GM23338 (cell line): ENCODE measurements around the gene TTC16. TPM values are rescaled to one million over a fixed set of nuclear protein-coding genes. Genes with fewer than 3 reads are reported as not detected.

Experiments used
- ATAC-seq: fragments of 200-7000 bp; cut with Tn5 transposase; 3 replicates; pipeline ENCODE4 v1.9.1; 2020
- DNase-seq: peaks from one replicate; pipeline ENCODE4 v3.0.0-alpha.2; 2015; ENCODE audit warnings: low spot score
- H2AFZ ChIP-seq: fragments of 200-600 bp; sonication (generic); 2 replicates; pipeline ENCODE4 v1.8.0; 2016; ENCODE audit warnings: antibody characterized with exemption, mild to moderate bottlenecking, moderate library complexity
- H3F3A ChIP-seq: fragments of 200-600 bp; sonication (generic); replicated peaks from 2 replicates; pipeline ENCODE4 v1.8.0; 2017; ENCODE audit warnings: antibody characterized with exemption, mixed run types, low read depth
- H3K27ac ChIP-seq: fragments of 200-600 bp; sonication (generic); 2 replicates; pipeline ENCODE4 v1.6.1; 2016; ENCODE audit warnings: low read depth
- H3K27me3 ChIP-seq: fragments of 200-600 bp; sonication (generic); 2 replicates; pipeline ENCODE4 v1.8.0; 2016; ENCODE audit warnings: mild to moderate bottlenecking, mixed run types, moderate library complexity; ENCODE audit not compliant: insufficient read depth
- H3K36me3 ChIP-seq: fragments of 200-600 bp; sonication (generic); 2 replicates; pipeline ENCODE4 v1.8.0; 2016; ENCODE audit warnings: mild to moderate bottlenecking; ENCODE audit not compliant: insufficient read depth
- H3K4me1 ChIP-seq: fragments of 200-600 bp; sonication (generic); 2 replicates; pipeline ENCODE4 v1.8.0; 2016; ENCODE audit warnings: mild to moderate bottlenecking, moderate library complexity; ENCODE audit not compliant: insufficient read depth
- H3K4me2 ChIP-seq: fragments of 200-600 bp; sonication (generic); 2 replicates; pipeline ENCODE4 v1.7.1; 2017; ENCODE audit warnings: mixed run types
- H3K4me3 ChIP-seq: fragments of 200-600 bp; sonication (generic); 2 replicates; pipeline ENCODE4 v1.6.1; 2016; ENCODE audit warnings: mixed run types
- H3K79me2 ChIP-seq: fragments of 200-600 bp; sonication (generic); replicated peaks from 2 replicates; pipeline ENCODE4 v1.8.0; 2017; ENCODE audit warnings: mild to moderate bottlenecking; ENCODE audit not compliant: insufficient read depth
- H3K9me2 ChIP-seq: fragments of 200-600 bp; sonication (generic); 2 replicates; pipeline ENCODE4 v1.8.0; 2017; ENCODE audit not compliant: insufficient read depth
- H4K20me1 ChIP-seq: fragments of 200-600 bp; sonication (generic); replicated peaks from 2 replicates; pipeline ENCODE4 v1.8.0; 2017; ENCODE audit warnings: mild to moderate bottlenecking; ENCODE audit not compliant: insufficient read depth
- H3K27ac Mint-ChIP-seq: 2 replicates; pipeline ENCODE4 v1.8.0; 2020; ENCODE audit warnings: inconsistent platforms, mild to moderate bottlenecking, moderate library complexity, mixed read lengths
- H3K27me3 Mint-ChIP-seq: 3 replicates; pipeline ENCODE4 v1.8.0; 2022; ENCODE audit warnings: low read depth, mild to moderate bottlenecking, moderate library complexity, mixed read lengths, inconsistent platforms; ENCODE audit not compliant: insufficient read depth, poor library complexity
- H3K36me3 Mint-ChIP-seq: 3 replicates; pipeline ENCODE4 v1.8.0; 2021; ENCODE audit warnings: low read depth, mild to moderate bottlenecking, inconsistent platforms, moderate library complexity, mixed read lengths
- H3K4me1 Mint-ChIP-seq: 3 replicates; pipeline ENCODE4 v1.8.0; 2020; ENCODE audit warnings: mild to moderate bottlenecking, inconsistent platforms, mixed read lengths
- H3K4me3 Mint-ChIP-seq: 3 replicates; pipeline ENCODE4 v1.8.0; 2021; ENCODE audit warnings: moderate library complexity, mild to moderate bottlenecking, inconsistent platforms, mixed read lengths
- H3K9me3 Mint-ChIP-seq: 3 replicates; pipeline ENCODE4 v1.8.0; 2020; ENCODE audit warnings: moderate library complexity, mild to moderate bottlenecking, inconsistent platforms, mixed read lengths
- CTCF ChIP-seq, 2 experiments: fragments of 200-600 bp in 1 of 2; sonication (generic) in 1 of 2; conservative IDR thresholded peaks; 2 replicates each; pipeline versions ENCODE4 v1.5.1 to v1.6.1; 2016 to 2017; ENCODE audit warnings: antibody characterized with exemption in 2 of 2, low read depth in 2 of 2, mild to moderate bottlenecking in 2 of 2, moderate library complexity in 1 of 2
- ETS1 ChIP-seq: IDR thresholded peaks from 2 replicates; pipeline ENCODE4 v1.6.1; 2016; ENCODE audit warnings: antibody characterized with exemption
- EZH2 ChIP-seq: fragments of 200-600 bp; sonication (generic); IDR thresholded peaks from one replicate; pipeline ENCODE4 v1.8.0; 2017; ENCODE audit warnings: antibody characterized with exemption, mild to moderate bottlenecking, low read depth; ENCODE audit not compliant: unreplicated experiment
- NANOG ChIP-seq: IDR thresholded peaks from 2 replicates; pipeline ENCODE4 v1.6.1; 2016; ENCODE audit warnings: antibody characterized with exemption, borderline replicate concordance
- POLR2AphosphoS5 ChIP-seq: IDR thresholded peaks from 2 replicates; pipeline ENCODE4 v1.6.1; 2016; ENCODE audit warnings: antibody characterized with exemption, low read depth
- ZNF114 ChIP-seq: fragments of 250-450 bp; sonication (Bioruptor Pico); IDR thresholded peaks from 2 replicates; pipeline ENCODE4 v1.5.0; 2020; ENCODE audit warnings: mild to moderate bottlenecking, moderate library complexity
- ZNF331 ChIP-seq: fragments of 250-450 bp; sonication (Bioruptor Pico); IDR thresholded peaks from 2 replicates; pipeline ENCODE4 v1.5.0; 2020; ENCODE audit warnings: low read depth, mild to moderate bottlenecking, moderate library complexity
- ZNF462 ChIP-seq: fragments of 250-450 bp; sonication (Bioruptor Pico); IDR thresholded peaks from 2 replicates; pipeline ENCODE4 v1.5.0; 2020; ENCODE audit warnings: mild to moderate bottlenecking, moderate library complexity
- polyA plus RNA-seq: library from polyadenylated mRNA; unstranded; fragments of >200 nt; fragmentation: Nextera tagmentation; extraction: Ambion mirVana; gene quantifications from 2 replicates; pipeline ENCODE4 v1.2.1, GENCODE V29; 2016
- total RNA-seq: library from RNA; depleted of rRNA; stranded (reverse); fragments of >200 nt; shearing (Covaris generic); gene quantifications from 2 replicates; pipeline ENCODE4 v1.2.3, GENCODE V29; 2014

TTC16 gene
- total and polyA plus RNA-seq, 2 experiments from 2014 or later, result not detected

- TF ChIP-seq POLR2AphosphoS5, result peak; percentile 63
- no peak for TF ChIP-seq ZNF331
- ATAC-seq, result peak; percentile 58
- H3K4me3 ChIP-seq, result peak overlapping the region; percentile 96
- H4K20me1 ChIP-seq, result peaks cover 20% of the 10 kb centered on the region
- H3K27ac ChIP-seq, result no peak overlapping the region
- Mint-ChIP-seq H3K4me1 (no peaks in the 10 kb centered on the region; the same call in 2 of the 3 replicates), H3K27me3 (peaks cover 15% of the 10 kb centered on the region), H3K36me3 (no peaks in the 10 kb centered on the region; the same call in 2 of the 3 replicates), H3K4me3 (peak overlapping the region; percentile 65), H3K27ac (no peak overlapping the region), H3K9me3 (no peaks in the 10 kb centered on the region)
- H3K9me2 ChIP-seq, result no peaks in the 10 kb centered on the region
- H3K4me1 ChIP-seq, result peaks cover 5% of the 10 kb centered on the region; the same call in 1 of the 2 replicates
- H3F3A ChIP-seq, result no peaks in the 10 kb centered on the region
- no peaks in the 10 kb centered on the region for H3K79me2 ChIP-seq
- H3K4me2 ChIP-seq, result peak overlapping the region; percentile 99
- H2AFZ ChIP-seq, result peak overlapping the region; percentile 95; the same call in 1 of the 2 replicates
- DNase-seq, result peak; percentile 87
- no peaks in the 10 kb centered on the region for H3K36me3 ChIP-seq
- H3K27me3 ChIP-seq, result peaks cover 14% of the 10 kb centered on the region
Observed at GRCh38 chr9:127755061-127756060, 39.5 kb downstream of the TTC16 start.

- Mint-ChIP-seq H3K36me3 (no peaks in the 10 kb centered on the region), H3K4me3 (no peak overlapping the region), H3K27ac (no peak overlapping the region), H3K4me1 (peaks cover 3% of the 10 kb centered on the region; the same call in 1 of the 3 replicates), H3K9me3 (no peaks in the 10 kb centered on the region), H3K27me3 (peaks cover 18% of the 10 kb centered on the region)
- Histone ChIP-seq H3K4me1 (peaks cover 5% of the 10 kb centered on the region; the same call in 1 of the 2 replicates), H3F3A (no peaks in the 10 kb centered on the region), H3K4me3 (no peak overlapping the region), H3K27ac (no peak overlapping the region), H2AFZ (no peak overlapping the region), H3K79me2 (no peaks in the 10 kb centered on the region), H3K27me3 (peaks cover 14% of the 10 kb centered on the region), H3K9me2 (no peaks in the 10 kb centered on the region), H4K20me1 (0 out of 2 replicates have a peak, but pooled peaks cover 13% of the 10 kb centered on the region), H3K4me2 (no peak overlapping the region), H3K36me3 (no peaks in the 10 kb centered on the region)
- ATAC-seq, result no peak
- TF ChIP-seq POLR2AphosphoS5 (no peak), NANOG (no peak), ZNF331 (no peak), ZNF114 (CRISPR knock-in tag) (no peak), ZNF462 (CRISPR knock-in tag) (no peak), CTCF (conservative IDR thresholded peaks at IDR 0.05; ENCODE audit: low read depth in 2 of 2) (no peak), EZH2 (no peak), ETS1 (no peak)
- DNase-seq, result no peak
Observed at GRCh38 chr9:127756233-127756632, 40.4 kb downstream of the TTC16 start.
